HG03045 (cell line): ENCODE results near the gene CADPS2.
"Not testable (repeated sequence)": the region's sequence is repeated elsewhere in the genome, so short reads cannot be mapped to it uniquely, and the experiment has no call there.

Experiments used
- ATAC-seq: cut with Tn5 transposase; IDR thresholded peaks from one replicate; pipeline ENCODE4 v1.9.1; 2021; ENCODE audit warnings: mild to moderate bottlenecking, moderate library complexity; ENCODE audit not compliant: unreplicated experiment

The CADPS2 gene

GRCh38 chr7:122717356-122718089, 168.7 kb downstream of the CADPS2 start:
- ATAC-seq, result no peak

GRCh38 chr7:122715183-122715582, 171.1 kb downstream of the CADPS2 start:
- no peak for ATAC-seq

GRCh38 chr7:122710916-122711315, 175.3 kb downstream of the CADPS2 start:
- no peak for ATAC-seq

GRCh38 chr7:122709930-122710646, 176.2 kb downstream of the CADPS2 start:
- no peak for ATAC-seq

- ATAC-seq, result no peak
Observed at GRCh38 chr7:122706836-122707235, 179.4 kb downstream of the CADPS2 start.

- no peak for ATAC-seq
Observed at GRCh38 chr7:122702872-122703510, 183.3 kb downstream of the CADPS2 start, which contains the start of gene RNF148. Gene RNF148, minus strand, starts transcription at chr7:122702922. Its CDS starts 172 bp downstream, at chr7:122702750.

GRCh38 chr7:122699017-122699416, 187.2 kb downstream of the CADPS2 start, which contains the start of gene RNF133:
Gene RNF133, minus strand, starts transcription at chr7:122699117. Its CDS starts 199 bp downstream, at chr7:122698918.
- ATAC-seq, result no peak

GRCh38 chr7:122695816-122696215, 190.4 kb downstream of the CADPS2 start:
- no peak for ATAC-seq

- ATAC-seq, result no peak
Observed at GRCh38 chr7:122694697-122695096, 191.6 kb downstream of the CADPS2 start.

GRCh38 chr7:122692769-122693309, 193.4 kb downstream of the CADPS2 start:
- ATAC-seq, result no peak

- ATAC-seq, result no peak
Observed at GRCh38 chr7:122691569-122692235, 194.6 kb downstream of the CADPS2 start.

GRCh38 chr7:122689346-122690109, 196.7 kb downstream of the CADPS2 start:
- ATAC-seq, result no peak

GRCh38 chr7:122688400-122688998, 197.8 kb downstream of the CADPS2 start:
- no peak for ATAC-seq

- ATAC-seq, result no peak
Observed at GRCh38 chr7:122686360-122686878, 199.8 kb downstream of the CADPS2 start.

- no peak for ATAC-seq
Observed at GRCh38 chr7:122684504-122684903, 201.8 kb downstream of the CADPS2 start.

- no peak for ATAC-seq
Observed at GRCh38 chr7:122682815-122683550, 203.3 kb downstream of the CADPS2 start.

- not testable (repeated sequence) for ATAC-seq
Observed at GRCh38 chr7:122681186-122681585, 205.1 kb downstream of the CADPS2 start.

GRCh38 chr7:122679813-122680212, 206.4 kb downstream of the CADPS2 start:
- ATAC-seq, result no peak

- not testable (repeated sequence) for ATAC-seq
Observed at GRCh38 chr7:122679269-122679709, 207.0 kb downstream of the CADPS2 start.
